HT-29 (cell line): ENCODE measurements around the gene CMTM3. TPM values are rescaled to one million over a fixed set of nuclear protein-coding genes. Genes with fewer than 3 reads are reported as not detected.
"Not testable (repeated sequence)": the region's sequence is repeated elsewhere in the genome, so short reads cannot be mapped to it uniquely, and the experiment has no call there.

Source experiments
- DNase-seq: peaks from one replicate; pipeline ENCODE4 v3.0.0-alpha.2; 2015; ENCODE audit warnings: low spot score
- total RNA-seq: library from RNA; depleted of rRNA; stranded (reverse); fragments of >200 nt; shearing (Covaris generic); gene quantifications from 2 replicates; pipeline ENCODE4 v1.2.3, GENCODE V29; 2014; rRNA removed

CMTM3 gene, protein sequence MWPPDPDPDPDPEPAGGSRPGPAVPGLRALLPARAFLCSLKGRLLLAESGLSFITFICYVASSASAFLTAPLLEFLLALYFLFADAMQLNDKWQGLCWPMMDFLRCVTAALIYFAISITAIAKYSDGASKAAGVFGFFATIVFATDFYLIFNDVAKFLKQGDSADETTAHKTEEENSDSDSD
- total RNA-seq: 2.5 and 4.1 TPM in 2 replicates

- peak; percentile 33 for DNase-seq
Measured at GRCh38 chr16:66604376-66605176, at the start of gene CMTM3. TSS of gene CMTM3 (plus strand) at chr16:66604704. CDS start at chr16:66604806, 102 bp downstream.

GRCh38 chr16:66560107-66560506 is 44.4 kb upstream of the CMTM3 start:
- DNase-seq: no peak

- no peak for DNase-seq
Measured at GRCh38 chr16:66561381-66562080, 43.0 kb upstream of the CMTM3 start.

- no peak for DNase-seq
Measured at GRCh38 chr16:66562409-66562808, 42.1 kb upstream of the CMTM3 start.

DNA sequence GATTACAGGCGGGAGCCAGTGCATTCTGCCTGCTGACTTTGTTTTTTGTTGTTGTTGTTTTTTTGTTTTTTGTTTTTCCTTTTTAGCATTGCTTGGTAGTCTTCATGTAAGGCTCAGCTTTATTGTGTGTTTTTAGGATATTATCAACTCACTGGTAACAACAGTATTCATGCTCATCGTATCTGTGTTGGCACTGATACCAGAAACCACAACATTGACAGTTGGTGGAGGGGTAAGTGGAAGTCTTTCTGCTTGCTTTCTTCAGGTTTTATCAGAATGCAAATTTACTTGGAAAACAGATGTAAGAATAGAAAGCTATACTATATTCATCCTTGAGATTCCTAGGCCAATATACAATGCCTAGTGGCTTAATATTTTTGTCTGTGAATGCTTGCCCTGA is 41.5 kb upstream of the CMTM3 start:
- no peak for DNase-seq

DNA sequence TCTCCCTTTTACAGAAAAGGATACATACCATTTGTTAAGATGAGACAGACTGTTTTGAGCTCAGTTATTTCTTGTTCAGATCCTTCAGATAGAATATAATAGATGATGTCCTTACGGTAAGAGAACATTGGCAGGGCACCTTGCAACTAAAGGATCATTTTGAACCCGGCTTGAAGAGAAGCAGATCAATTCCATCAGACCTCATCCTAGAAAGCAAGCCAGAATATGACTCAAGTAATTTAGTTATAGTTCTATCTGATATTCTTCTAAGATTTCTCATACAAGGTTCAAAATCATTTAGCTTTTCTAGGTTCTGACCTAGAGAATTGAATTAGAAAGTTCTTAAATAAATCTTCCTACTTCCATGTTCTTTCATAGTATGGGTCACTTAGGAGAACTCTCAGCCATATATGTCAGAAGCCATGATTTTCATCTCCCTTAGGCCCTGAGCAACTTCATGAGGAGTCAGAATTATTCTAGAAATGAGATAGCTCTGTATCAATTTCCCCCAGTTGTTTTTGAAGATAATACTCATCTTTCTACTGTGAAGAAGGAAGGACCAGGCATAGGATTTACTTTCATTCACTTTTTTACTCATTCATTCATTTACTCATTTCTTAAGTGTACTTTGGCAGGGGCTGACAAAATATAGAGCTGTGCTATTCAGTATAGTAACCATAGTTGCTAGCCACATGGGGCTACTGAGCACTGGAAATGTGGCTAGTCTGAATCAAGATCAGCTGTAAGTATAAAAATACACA is 40.8 kb upstream of the CMTM3 start:
- DNase-seq: no peak

GRCh38 chr16:66566051-66566901 is 38.2 kb upstream of the CMTM3 start, which contains the start of gene CMTM1:
TSS of gene CMTM1 (plus strand) at chr16:66566439. CDS start at chr16:66566514, 75 bp downstream.
- no peak for DNase-seq

DNA sequence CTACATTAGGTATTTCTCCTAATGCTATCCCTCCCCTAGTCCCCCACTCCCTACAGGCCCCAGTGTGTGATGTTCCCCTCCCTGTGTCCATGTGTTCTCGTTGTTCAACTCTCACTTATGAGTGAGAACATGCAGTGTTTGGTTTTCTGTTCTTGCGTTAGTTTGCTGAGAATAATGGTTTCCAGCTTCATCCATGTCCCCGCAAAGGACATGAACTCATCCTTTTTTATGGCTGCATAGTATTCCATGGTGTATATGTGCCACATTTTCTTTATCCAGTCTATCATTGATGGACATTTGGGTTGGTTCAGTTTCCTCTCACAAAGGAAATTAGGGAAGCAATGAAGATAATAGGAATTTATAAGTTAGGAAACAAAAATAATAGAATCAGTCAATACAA is 37.2 kb upstream of the CMTM3 start:
- not testable (repeated sequence) for DNase-seq

DNA sequence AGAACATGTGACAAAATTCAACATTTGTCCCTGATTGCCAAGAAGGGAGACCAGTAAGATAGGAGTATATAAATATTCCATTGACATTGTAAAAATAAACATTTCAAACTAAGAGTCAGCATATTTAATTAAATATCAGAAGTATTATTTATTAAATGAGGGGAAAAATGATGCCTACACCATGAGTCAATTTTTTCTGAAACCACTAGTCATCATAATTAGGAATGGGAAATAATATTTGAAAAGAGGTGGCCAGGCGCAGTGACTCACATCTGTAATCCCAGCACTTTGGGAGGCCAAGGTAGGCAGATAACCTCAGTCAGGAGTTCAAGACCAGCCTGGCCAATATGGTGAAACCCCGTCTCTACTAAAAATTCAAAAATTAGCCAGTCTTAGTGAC is 36.1 kb upstream of the CMTM3 start:
- no peak for DNase-seq

GRCh38 chr16:66569131-66569530 is 35.4 kb upstream of the CMTM3 start:
- DNase-seq: no peak

DNA sequence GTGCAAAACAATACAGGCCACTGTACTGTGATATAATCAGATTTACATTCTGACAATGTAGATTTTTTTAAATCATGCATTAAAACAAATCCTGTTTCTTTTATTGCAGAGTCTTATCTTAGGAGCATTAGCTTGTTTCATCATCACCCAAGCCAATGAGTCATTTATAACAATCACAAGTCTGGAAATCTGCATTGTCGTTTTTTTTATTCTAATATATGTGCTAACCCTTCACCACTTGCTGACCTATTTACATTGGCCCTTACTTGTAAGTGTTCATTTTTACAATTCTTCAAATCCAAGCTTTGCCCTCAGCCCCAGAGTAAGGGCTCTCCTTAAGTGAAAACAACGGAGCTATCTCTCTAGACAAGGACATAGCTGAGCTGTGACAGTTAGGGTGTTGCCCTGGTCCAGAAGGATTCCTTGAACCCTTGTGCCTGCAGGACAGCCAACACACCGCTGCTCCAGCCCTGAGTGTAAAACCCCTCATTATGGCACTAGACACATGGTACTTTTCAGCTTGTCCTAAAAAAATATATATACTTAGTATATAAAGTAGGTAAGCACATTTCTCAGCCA is 34.6 kb upstream of the CMTM3 start:
- DNase-seq: no peak

GRCh38 chr16:66572356-66572755 is 32.1 kb upstream of the CMTM3 start:
- no peak for DNase-seq

DNA sequence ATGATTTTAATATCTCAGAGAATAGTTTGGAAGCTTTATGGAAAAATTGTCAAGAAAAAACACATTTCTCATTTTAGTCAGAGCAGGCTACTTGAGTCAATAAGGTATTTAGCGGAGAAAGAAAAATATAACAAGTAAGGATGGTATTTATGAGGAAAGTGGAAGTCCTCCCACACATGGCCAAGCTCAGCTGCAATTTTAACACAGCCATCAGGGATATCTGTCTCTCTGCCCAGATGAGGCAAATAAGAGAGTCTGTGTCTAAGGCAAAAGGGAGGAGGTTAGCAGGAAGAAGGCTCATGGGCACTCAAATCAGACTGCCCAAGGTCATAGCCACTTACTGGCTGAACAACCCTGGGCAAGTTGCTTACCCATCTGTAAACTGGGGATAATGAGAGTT is 30.4 kb upstream of the CMTM3 start:
- DNase-seq: no peak

DNA sequence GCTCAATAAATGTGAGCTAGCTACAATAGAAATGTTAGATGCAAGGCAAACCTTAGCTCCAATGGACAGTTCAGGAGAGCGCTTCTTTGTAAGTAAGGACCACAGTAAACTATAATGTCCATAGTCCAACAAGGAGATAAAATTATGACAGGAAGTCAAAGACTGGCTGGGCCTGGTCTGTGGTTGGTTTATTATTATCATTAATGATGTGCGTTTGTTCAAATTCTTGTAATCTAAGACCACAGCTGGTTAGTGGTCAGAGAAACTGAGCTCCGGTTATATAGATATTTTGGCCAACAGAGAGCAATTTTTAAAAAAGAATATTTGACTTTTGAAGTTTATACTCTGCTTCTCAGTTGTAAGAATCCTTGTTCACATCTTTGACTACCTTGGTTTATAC is 30.0 kb upstream of the CMTM3 start:
- DNase-seq: no peak

GRCh38 chr16:66575060-66575459 is 29.4 kb upstream of the CMTM3 start:
- DNase-seq: no peak

GRCh38 chr16:66576296-66576695 is 28.2 kb upstream of the CMTM3 start:
- DNase-seq: no peak

- DNase-seq: no peak
Measured at GRCh38 chr16:66578651-66579531, 25.6 kb upstream of the CMTM3 start, which contains the start of gene CMTM2. TSS of gene CMTM2 (plus strand) at chr16:66579463. CDS start at chr16:66579608, 145 bp downstream.

DNA sequence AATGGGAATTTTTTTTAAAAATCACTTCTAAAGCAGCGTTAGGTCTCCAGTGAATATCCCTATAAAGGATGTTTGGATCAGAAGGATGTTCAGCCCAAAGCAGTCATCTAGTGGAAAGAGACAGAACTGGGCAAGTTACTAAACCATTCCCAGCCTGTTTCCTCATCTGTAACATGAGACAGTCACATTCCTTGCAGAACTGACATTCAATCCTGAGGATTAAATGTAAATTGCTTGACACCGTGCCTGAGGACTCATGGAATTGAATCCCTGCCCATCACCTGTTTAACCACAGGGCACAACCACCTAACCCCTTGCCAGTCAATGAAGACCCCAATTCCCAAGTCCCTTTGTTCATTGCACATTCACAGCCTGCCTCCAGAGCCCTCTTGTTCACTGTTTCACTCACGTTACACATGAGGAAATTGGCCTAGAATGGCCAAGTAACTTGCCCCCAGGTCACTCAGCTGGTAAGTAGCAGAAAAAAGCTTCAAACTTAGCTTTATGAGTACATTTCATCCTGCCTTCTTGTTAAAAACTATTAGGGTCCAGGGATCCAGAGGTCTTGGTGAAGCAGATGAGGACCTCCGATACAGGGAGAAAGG is 23.8 kb upstream of the CMTM3 start:
- no peak for DNase-seq
